ENCODE results near the gene KAZN.

The KAZN gene

DNA sequence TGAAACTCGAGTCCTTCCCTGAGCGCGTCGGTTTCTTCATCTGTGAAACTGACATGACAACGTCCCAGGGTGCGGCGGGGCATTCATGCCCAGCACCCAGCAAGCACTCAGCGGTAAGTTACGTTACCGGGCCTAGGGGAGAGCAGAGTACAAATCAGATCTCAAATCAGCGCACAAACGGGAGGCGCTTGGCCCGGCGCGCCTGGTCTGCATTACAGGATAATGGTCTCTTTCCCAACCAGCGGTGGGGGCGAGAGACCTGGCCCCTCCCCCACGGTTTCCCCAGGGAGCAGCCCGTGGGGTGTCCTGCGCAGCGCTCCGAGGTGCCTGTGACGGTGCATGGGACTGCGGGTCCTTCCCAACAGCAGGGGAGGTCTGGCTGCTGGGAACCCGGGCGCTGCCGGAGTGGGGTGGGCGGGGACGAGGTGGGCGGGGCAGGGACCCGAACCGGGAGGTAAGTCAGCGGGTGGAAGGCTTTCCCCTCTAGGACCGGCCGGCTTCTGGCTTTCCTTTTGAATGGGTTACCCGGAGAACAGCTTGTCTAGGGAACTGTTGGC lies 556.1 kb downstream of the KAZN start:
- no peak for DNase-seq

DNA sequence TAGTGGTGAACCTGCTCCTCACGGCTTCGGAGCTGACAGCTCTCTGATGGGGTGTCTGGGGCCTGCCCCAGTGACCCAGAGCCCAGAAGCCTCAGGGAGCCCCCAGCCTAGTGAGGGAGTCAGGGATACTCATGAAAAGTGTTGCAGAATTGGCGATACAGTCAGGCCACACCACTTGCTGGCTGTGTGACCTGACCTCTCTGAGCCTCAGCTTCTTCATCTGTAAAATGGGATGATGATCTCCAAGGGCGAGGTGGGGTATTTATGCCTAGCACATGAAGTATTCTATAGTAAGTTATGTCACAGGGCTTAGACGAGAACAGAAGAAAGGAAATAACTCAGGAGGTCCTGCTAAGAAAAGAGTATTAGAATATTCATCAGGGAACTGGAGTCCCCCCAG lies 556.7 kb downstream of the KAZN start:
- DNase-seq = no peak

DNA sequence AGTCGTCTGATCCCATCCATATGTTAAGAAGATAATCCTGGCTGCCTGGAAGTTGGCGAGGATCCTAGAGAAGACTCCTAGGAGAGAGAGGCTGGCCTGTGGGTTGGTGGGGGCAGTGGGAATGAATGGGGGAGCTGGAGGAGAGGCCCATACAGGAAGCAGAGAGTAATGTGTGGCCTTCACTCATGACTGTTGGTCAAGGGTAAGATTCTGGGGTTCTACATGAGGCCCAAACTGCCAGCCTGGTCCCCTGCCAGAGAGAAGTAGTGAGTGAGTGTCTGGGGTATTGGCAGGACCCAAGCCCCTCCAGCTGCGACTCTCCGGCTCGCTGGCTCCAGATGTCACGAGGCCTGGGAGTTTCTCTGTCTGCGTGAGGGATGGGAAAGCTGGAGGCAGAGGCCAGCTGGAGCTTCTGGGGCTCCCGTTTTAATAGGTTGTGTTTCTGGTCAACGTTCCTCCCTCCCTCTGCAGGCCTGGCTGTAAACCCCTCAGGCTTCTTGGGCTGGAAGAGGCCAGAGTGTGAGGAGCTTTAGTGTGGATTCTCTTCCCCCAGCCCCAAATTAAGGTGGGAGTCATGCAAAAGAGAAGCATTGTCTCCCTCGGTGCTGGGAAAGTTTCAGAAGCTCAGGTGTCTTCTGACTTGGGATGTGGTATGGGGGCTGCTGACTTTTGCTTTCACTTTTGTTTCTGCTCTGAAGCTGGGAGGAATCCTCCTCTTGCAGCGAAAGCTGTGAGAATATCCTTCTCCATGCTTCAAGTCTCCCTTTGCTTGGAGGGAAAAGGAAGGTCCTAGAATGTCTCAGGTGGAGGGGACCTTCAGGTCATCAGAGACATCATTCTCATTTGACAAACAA lies 557.6 kb downstream of the KAZN start:
- no peak for DNase-seq

DNA sequence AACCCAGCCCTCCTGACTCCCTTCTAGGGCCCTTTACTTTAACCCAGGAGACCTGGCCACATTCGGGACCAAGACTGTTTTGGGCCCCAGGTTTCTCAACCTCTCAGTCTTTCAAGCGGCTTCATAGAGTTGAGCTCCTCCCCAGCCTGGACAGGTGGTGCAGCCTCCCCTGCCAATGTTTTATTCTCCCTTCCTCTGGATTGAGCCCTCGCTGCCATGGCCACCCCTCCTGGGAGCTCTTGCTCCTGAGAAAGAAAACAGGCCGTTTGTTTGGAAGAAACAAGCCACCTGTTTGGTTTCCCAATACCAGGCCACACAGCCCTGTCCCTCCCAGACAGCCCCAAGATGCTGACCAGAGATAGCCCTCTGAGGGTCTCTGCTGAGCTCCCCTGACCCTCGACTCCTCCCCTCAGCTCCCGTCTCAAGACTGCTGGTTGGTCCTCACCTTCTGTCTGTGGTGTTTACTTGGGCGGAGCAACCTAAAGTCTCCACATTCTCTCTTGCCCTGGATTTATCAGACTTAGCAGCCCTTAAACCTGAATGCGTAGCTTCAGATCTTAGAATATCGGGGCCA lies 558.4 kb downstream of the KAZN start:
- DNase-seq = no peak

DNA sequence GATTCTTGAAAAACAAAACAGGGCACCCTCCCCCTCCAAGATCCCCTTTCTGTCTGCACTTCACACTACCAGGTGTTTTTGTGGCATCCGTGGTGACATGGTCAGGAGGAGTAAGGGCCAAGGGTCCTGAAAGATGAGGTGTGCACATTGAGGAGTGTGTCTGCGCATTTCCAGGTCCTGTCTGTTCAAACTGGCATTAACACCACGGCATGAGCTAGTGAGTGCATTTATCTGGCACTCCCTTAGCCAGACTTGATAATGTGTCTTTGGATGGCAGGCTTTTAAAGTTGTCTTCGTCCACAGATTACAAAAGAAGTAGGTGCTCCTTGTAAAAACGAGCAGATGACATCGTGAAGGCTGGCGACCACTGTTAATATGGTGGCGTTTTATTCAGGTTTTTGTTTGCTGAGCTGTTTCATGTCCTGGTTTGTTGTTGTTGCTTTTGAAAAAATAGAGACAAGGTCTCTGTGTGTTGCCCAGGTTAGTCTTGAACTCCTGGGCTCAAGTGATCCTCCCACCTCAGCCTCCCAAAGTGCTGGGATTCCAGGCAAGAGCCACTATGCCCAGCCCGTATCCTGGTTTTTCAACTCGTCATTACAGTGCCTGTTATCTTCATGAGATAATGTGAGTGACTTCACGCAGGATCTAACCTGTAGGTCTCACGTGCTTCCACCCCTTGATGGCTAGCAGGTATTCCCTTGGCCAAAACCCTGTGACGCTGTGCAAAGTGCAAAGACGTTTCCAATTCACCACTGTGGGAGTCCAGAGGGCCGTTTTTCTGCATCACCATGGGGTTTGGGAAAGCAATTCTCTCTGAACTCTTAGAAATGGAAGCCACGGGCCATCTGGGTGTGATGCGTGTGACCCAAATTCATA lies 559.3 kb downstream of the KAZN start:
- no peak for DNase-seq

DNA sequence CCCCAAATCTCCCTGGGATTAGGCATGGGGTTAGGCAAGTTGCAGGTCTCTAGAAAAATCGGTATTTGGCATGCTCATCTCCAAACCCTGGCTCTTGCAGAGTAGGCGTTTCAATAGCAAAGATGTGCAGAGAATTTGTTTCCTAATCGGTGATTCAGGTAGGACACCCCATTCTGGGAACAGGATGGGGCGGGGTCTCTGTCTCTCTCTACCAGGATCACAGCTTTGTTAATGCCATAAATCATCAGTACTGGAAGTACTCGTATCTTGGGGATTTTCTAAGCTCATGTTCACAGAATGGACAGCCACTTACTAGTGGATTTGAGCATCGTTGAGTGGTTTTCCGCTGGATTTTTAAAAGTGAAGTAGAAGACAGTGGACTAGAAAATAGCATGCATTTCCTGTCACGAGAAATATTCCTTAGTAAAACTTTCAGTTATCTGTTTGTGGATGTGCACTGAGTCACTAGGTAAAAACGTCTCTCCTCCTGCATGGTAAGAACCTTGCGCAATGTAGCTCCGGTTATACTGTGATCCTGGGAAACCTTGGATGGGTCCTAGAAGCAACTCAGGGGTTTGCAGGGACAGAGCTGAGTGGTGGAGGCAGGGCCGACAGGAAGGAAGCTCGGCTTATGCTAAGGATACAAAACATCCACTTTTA lies 560.2 kb downstream of the KAZN start:
- DNase-seq = no peak

DNA sequence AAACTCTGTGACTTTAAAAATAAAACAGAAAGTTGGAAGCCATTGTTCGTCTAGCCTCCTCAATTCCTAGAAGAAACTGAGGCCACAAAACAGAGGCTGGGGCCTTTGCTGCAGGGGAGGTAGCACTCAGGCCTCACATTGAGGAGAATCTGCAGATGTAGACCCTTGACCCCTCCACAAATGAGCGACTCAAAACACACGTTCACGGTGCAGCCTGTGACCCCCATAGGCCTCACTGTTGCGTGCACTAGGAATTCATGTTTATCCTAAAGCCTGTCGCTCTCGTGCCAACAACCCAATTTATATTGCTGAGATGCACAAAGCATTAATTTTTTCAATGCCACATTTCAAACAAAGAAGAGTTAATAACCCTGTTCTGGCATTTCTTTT lies 560.7 kb downstream of the KAZN start:
- DNase-seq = no peak

DNA sequence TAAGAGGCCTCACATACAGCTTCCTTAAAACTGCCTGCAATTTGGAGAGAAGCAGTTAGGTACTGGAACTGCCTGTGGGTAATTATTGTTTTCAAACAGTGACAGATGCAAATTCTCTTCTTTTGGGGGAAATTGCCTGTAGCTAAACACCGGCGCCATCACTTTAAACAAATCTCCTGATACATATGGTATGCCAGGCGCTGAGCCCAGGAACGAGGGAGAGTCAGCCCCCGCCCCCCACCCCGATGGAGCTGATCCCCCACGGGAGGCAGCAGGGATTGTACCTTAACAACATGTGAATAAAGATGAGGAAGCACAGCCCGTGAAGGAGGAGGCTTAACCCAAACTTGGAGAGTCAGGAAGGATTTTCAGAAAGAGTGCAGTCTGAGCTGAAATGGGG lies 562.1 kb downstream of the KAZN start:
- no peak for DNase-seq

DNA sequence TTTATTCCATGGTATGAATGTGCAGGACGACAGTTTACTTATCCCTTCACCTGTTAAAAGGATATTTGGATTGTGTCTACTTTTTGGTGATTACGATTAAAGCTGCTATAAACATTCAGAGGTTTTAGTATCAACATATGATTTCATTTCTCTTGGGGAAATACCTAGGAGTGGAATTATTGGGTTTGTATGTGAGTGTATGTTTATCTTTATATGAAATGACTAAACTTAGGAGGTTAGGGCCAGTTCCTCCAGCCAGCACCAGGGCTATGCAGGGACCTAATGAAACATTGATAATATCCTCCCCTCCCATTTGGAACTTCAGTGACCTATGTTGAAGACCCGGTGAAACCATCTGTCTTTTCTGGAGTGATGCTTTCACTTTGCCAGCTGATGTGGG lies 568.9 kb downstream of the KAZN start:
- no peak for DNase-seq
